Measurements from ENCODE around the gene GJC1.
"Not testable (repeated sequence)": the region's sequence is repeated elsewhere in the genome, so short reads cannot be mapped to it uniquely, and the experiment has no call there.

Gene GJC1

DNA sequence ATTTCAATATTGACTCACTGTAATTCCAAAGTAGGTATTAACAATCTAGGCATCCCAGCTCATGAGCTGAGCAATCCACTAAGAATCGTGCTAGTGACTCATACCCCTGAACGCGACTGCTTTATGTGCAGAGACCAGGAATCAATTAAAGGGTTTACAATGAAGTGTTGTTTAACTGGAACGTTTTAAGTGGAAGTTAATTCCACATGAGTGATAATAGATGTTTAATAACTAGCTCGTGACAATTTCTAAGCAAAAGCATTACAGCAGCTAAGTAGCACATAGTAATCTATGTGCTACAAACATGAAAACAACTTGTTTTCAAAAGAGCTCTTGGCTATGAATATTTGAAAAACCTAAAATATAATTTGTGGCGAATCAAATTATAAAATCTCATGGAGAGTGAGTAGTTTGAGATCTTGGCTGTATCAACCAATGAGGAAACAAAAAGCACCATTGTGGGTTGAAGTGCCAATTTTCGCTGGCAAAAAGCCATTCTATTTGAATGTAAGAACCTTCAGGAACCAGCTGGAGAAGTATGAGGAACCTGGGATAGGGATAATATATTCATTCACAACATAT is 9.4 kb downstream of the GJC1 start:
- Histone ChIP-seq H3K4me1 (ENCODE audit: control insufficient read depth, insufficient read depth, low read length) (peaks cover 23% of the 10 kb centered on the region), H3K9ac (ENCODE audit: low read length) (peak overlapping the region; percentile 70), H3K27me3 (replicated peaks; ENCODE audit: control insufficient read depth, insufficient read depth, low read length) (no peaks in the 10 kb centered on the region), H3K4me3 (ENCODE audit: low read length) (peak overlapping the region; percentile 64), H3K36me3 (ENCODE audit: control insufficient read depth, insufficient read depth, low read length, severe bottlenecking) (no peaks in the 10 kb centered on the region), H3K9me3 (ENCODE audit: control insufficient read depth, low read length) (no peaks in the 10 kb centered on the region)
- peak; percentile 91 for DNase-seq (ENCODE audit: low read depth)

DNA sequence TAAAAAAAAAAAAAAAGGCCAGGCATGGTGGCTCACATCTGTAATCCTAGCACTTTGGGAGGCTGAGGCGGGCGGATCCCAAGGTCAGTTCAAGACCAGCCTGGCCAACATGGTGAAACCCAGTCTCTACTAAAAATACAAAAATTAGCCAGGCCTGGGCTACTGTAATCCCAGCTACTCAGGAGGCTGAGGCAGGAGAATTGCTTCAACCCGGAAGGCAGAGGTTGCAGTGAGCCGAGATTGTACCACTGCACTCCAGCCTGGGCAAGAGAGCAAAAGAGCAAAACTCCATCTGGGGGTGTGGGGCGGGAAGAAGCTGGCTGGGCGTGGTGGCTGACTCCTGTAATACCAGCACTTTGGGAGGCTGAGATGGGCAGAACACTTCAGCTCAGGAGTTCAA is 11.6 kb downstream of the GJC1 start:
- not testable (repeated sequence) for H3K4me3 ChIP-seq (ENCODE audit: low read length)

DNA sequence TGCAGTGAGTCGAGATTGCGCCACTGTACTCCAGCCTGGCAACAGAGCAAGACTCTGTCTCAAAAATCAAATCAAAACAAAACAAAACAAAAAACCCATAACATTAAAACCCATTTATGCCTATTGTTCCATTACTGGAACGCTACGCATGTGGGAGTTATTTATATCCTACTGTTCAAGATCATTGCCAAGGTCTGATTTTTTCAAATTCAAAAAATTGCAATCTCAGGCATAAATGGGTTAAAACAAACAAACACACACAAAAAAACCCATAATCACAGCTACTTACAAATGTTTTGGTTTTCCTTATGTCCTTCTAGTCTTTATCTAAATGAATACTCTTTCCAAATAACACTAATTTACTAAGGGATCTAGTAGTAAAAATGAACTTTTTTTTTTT is 17.8 kb downstream of the GJC1 start:
- Histone ChIP-seq H3K27me3 (replicated peaks; ENCODE audit: control insufficient read depth, insufficient read depth, low read length) (no peaks in the 10 kb centered on the region), H3K4me1 (ENCODE audit: control insufficient read depth, insufficient read depth, low read length) (peaks cover 19% of the 10 kb centered on the region), H3K9ac (ENCODE audit: low read length) (no peak overlapping the region), H3K9me3 (ENCODE audit: control insufficient read depth, low read length) (no peaks in the 10 kb centered on the region), H3K4me3 (ENCODE audit: low read length) (no peak overlapping the region), H3K36me3 (ENCODE audit: control insufficient read depth, insufficient read depth, low read length, severe bottlenecking) (no peaks in the 10 kb centered on the region)
- DNase-seq (ENCODE audit: low read depth), result no peak

More for the DNA sequence above, 11.6 kb downstream of the GJC1 start:
- H3K36me3 ChIP-seq (ENCODE audit: control insufficient read depth, insufficient read depth, low read length, severe bottlenecking); H3K9ac ChIP-seq (ENCODE audit: low read length); DNase-seq (ENCODE audit: low read depth); H3K27me3 ChIP-seq (replicated peaks; ENCODE audit: control insufficient read depth, insufficient read depth, low read length); H3K9me3 ChIP-seq (ENCODE audit: control insufficient read depth, low read length): not testable (repeated sequence)
- H3K4me1 ChIP-seq (ENCODE audit: control insufficient read depth, insufficient read depth, low read length), result peaks cover 27% of the 10 kb centered on the region

DNA sequence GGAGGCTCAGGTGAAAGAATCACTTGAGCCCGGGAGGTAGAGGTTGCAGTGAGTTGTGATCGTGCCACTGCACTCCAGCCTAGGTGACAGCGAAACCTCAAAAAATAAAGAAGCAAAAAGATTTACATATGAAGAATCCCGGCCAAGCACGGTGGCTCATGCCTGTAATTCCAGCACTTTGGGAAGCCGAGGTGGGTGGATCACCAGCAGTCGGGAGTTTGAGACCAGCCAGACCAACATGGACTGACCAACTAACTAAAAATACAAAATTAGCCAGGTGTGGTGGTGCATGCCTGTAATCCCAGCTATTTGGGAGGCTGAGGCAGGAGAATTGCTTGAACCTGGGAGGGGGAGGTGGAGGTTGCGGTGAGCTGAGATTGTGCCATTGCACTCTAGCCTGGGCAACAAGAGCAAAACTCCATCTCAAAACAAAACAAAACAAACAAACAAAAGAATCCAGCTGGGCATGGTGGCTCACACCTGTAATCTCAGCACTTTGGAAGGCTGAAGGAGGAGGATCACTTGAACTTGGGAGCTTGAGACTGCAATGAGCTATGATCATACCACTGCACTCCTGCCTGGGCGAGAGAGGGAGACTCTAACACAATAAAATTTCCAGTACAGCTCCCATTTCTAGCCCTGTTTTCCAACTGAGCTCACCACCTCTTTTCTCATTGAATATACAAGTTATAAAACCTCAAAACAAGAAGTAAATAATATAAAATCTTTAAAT is 21.3 kb downstream of the GJC1 start:
- DNase-seq (ENCODE audit: low read depth); H3K27me3 ChIP-seq (replicated peaks; ENCODE audit: control insufficient read depth, insufficient read depth, low read length); H3K9me3 ChIP-seq (ENCODE audit: control insufficient read depth, low read length); H3K9ac ChIP-seq (ENCODE audit: low read length); H3K4me3 ChIP-seq (ENCODE audit: low read length): not testable (repeated sequence)
- peaks cover 11% of the 10 kb centered on the region for H3K36me3 ChIP-seq (ENCODE audit: control insufficient read depth, insufficient read depth, low read length, severe bottlenecking)
- H3K4me1 ChIP-seq (ENCODE audit: control insufficient read depth, insufficient read depth, low read length), result peaks cover 22% of the 10 kb centered on the region

DNA sequence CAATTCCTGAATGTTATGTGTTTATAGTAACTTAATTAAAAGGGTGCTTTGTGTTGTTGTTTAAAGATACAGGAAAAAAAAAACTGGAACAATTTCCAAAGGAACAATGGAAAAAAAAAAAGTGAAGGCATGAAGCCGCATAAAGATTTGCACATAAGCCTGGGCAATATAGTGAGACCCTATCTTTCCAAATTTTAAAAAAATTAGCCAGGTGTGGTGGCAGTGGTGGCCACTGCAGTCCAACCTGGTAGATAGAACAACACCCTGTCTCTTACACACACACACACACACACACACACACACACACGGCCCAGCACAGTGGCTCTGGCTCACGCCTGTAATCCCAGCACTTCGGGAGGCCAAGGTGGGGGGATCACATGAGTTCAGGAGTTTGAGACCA is 21.9 kb downstream of the GJC1 start:
- Histone ChIP-seq H3K9me3 (ENCODE audit: control insufficient read depth, low read length) (no peaks in the 10 kb centered on the region), H3K9ac (ENCODE audit: low read length) (no peak overlapping the region), H3K27me3 (replicated peaks; ENCODE audit: control insufficient read depth, insufficient read depth, low read length) (no peaks in the 10 kb centered on the region), H3K36me3 (ENCODE audit: control insufficient read depth, insufficient read depth, low read length, severe bottlenecking) (peaks cover 11% of the 10 kb centered on the region), H3K4me3 (ENCODE audit: low read length) (no peak overlapping the region), H3K4me1 (ENCODE audit: control insufficient read depth, insufficient read depth, low read length) (peaks cover 19% of the 10 kb centered on the region)
- no peak for DNase-seq (ENCODE audit: low read depth)

DNA sequence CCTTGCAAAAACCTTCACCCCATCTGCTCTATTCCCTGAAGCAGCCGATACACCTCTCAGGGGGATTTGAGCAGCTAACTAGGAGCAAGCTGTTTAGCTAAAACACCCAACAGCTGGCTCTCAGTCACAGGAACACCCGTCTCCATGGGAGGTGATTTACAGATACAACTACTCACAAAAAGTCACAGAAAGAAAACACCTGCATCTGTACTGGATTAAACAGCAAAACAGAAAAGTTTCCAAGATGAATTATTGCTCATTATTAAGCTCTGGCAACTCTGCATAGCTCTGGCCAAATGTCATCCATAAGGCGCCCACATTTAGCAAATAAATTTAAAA is 22.3 kb downstream of the GJC1 start:
- no peak for DNase-seq (ENCODE audit: low read depth)
- no peaks in the 10 kb centered on the region for H3K9me3 ChIP-seq (ENCODE audit: control insufficient read depth, low read length)
- H3K27me3 ChIP-seq (replicated peaks; ENCODE audit: control insufficient read depth, insufficient read depth, low read length), result no peaks in the 10 kb centered on the region
- no peak overlapping the region for H3K9ac ChIP-seq (ENCODE audit: low read length)
- no peak overlapping the region for H3K4me3 ChIP-seq (ENCODE audit: low read length)
- H3K4me1 ChIP-seq (ENCODE audit: control insufficient read depth, insufficient read depth, low read length), result peaks cover 19% of the 10 kb centered on the region
- peaks cover 11% of the 10 kb centered on the region for H3K36me3 ChIP-seq (ENCODE audit: control insufficient read depth, insufficient read depth, low read length, severe bottlenecking)

DNA sequence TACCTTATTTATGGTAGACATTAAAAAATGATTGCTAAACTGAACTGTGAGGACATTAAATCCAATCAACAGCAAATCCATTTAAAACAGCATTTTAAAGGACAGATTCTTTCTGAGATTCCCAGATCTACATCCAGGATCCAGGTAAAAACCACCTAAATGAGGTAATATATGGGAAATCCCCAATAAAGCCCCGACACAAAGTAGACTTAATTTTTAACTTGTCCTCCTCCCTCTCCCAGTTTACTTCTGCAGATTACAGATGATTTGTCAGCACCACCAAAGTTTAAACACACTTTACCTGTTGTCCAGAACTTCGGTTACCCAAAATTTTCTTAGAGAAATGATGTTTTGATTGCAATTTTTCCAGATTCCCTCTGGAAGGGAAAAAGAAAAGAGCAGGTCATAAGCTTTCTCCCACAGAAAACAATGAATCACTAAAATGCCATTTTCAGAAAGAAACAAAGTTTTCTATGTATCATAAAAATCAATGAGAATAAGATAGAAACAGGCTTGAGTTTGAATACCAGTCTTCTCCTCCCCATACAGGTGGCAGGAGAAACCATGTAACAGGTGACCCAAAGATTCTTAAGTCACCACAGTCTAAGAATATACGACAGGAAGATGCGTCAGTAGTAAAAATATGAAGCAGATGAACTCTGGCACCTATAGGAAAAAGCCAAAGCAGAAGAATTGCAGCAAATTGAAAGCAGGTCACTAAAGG is 22.8 kb downstream of the GJC1 start:
- Histone ChIP-seq H3K4me3 (ENCODE audit: low read length) (no peak overlapping the region), H3K9me3 (ENCODE audit: control insufficient read depth, low read length) (no peaks in the 10 kb centered on the region), H3K9ac (ENCODE audit: low read length) (no peak overlapping the region), H3K4me1 (ENCODE audit: control insufficient read depth, insufficient read depth, low read length) (peaks cover 18% of the 10 kb centered on the region), H3K27me3 (replicated peaks; ENCODE audit: control insufficient read depth, insufficient read depth, low read length) (no peaks in the 10 kb centered on the region), H3K36me3 (ENCODE audit: control insufficient read depth, insufficient read depth, low read length, severe bottlenecking) (peaks cover 13% of the 10 kb centered on the region)
- no peak for DNase-seq (ENCODE audit: low read depth)

DNA sequence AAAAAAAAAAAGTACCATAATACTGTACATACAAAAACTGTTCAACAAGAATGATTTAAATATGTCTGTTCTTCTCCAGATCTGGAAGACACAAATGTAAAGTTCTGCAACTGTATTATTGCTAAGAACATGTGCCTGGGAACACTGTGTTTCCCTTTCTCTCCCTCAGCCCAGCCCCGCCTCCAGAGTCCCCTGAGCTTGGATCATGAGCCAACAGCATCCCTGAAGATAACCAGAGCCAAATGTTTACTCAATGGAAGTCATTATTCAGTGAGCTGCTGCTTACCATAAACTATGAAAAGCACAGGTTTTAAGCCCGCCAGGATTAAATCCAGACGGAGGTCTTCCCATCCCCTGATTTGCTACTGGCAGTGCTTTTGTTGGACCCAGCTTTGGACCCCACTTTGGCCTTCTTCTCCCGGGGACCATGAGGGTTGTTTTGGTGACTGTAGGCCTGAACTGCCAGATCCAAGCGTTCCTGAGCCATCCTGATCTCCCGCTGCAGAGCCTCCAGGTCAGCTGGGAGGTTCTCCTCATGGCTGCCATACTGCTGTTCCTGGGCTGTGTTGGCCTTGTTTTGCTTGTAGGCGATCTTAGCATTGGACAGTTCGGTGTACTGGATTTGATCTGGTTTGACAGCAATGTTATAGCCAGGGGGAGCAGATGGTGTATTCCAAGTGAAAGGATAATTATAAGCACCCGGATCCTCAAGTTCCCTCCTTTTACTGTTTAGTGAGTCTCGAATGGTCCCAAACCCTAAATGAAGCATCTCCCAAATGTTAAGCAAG is 25.6 kb downstream of the GJC1 start:
- Histone ChIP-seq H3K27me3 (replicated peaks; ENCODE audit: control insufficient read depth, insufficient read depth, low read length) (no peaks in the 10 kb centered on the region), H3K4me1 (ENCODE audit: control insufficient read depth, insufficient read depth, low read length) (peaks cover 14% of the 10 kb centered on the region), H3K36me3 (ENCODE audit: control insufficient read depth, insufficient read depth, low read length, severe bottlenecking) (peaks cover 16% of the 10 kb centered on the region), H3K9ac (ENCODE audit: low read length) (no peak overlapping the region), H3K4me3 (ENCODE audit: low read length) (no peak overlapping the region), H3K9me3 (ENCODE audit: control insufficient read depth, low read length) (no peaks in the 10 kb centered on the region)
- DNase-seq (ENCODE audit: low read depth), result peak; percentile 60

DNA sequence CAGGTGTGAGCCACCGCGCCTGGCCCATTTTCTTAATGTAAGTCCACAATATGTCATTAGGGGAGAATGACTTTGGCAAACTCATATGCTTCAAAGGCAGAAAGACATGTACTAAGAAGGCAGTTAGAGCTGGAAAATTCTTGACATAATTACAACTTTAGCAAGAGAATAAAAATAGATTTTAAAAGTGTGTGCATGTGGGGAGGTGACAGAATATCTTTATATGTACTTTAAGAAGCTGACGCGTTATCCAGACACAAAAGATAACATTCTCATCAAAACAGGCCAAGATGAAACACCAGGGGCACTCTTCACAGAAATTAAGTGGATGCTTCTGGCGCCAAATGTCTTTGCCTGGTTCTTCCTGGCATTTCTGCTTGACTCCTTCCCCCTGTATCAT is 28.2 kb downstream of the GJC1 start:
- Histone ChIP-seq H3K9ac (ENCODE audit: low read length) (no peak overlapping the region), H3K4me1 (ENCODE audit: control insufficient read depth, insufficient read depth, low read length) (peaks cover 15% of the 10 kb centered on the region), H3K9me3 (ENCODE audit: control insufficient read depth, low read length) (no peaks in the 10 kb centered on the region), H3K27me3 (replicated peaks; ENCODE audit: control insufficient read depth, insufficient read depth, low read length) (no peaks in the 10 kb centered on the region), H3K4me3 (ENCODE audit: low read length) (no peak overlapping the region), H3K36me3 (ENCODE audit: control insufficient read depth, insufficient read depth, low read length, severe bottlenecking) (peaks cover 16% of the 10 kb centered on the region)
- no peak for DNase-seq (ENCODE audit: low read depth)

DNA sequence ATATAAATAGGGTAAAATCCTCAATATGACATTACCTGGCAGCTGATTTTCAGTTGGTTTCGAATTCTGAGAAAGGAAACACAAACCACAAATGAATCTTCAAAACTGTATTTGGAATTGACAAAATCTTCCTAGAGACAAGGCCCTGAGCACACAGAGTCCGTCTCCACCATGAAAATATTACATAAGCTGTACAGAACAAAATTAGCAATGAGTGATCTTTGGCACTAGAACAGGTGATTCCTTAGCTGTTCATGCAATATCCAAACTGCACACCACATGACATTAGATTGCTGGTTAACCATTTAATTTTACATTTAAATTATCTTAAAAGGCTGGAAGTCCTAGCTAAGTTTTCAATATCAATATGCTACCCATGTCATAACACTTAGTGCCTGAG is 31.7 kb downstream of the GJC1 start:
- Histone ChIP-seq H3K4me1 (ENCODE audit: control insufficient read depth, insufficient read depth, low read length) (peaks cover 26% of the 10 kb centered on the region), H3K36me3 (ENCODE audit: control insufficient read depth, insufficient read depth, low read length, severe bottlenecking) (peaks cover 5% of the 10 kb centered on the region), H3K4me3 (ENCODE audit: low read length) (no peak overlapping the region), H3K9me3 (ENCODE audit: control insufficient read depth, low read length) (no peaks in the 10 kb centered on the region), H3K27me3 (replicated peaks; ENCODE audit: control insufficient read depth, insufficient read depth, low read length) (no peaks in the 10 kb centered on the region), H3K9ac (ENCODE audit: low read length) (no peak overlapping the region)
- no peak for DNase-seq (ENCODE audit: low read depth)

DNA sequence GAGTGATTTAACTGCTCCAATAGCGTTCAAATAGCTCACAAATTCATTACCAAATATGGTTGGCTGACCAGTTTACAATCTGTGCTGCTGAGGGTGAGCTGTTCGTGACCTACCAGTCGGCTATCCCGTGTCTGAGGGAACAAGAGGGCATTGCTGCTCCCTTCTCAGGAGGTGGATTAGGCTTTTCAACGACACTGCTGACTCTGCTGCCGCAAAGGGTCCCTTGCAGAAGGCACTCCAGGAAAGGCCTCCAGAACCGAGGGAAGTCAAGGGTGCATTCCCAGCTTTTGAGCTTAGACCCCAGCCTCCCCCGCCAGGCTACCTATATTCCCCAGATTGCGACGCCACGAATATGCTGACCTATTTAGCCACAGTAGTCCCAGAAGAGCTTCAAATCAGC is 32.3 kb downstream of the GJC1 start:
- no peak overlapping the region for H3K4me3 ChIP-seq (ENCODE audit: low read length)
- H3K9me3 ChIP-seq (ENCODE audit: control insufficient read depth, low read length), result no peaks in the 10 kb centered on the region
- no peak overlapping the region for H3K9ac ChIP-seq (ENCODE audit: low read length)
- DNase-seq (ENCODE audit: low read depth), result no peak
- H3K4me1 ChIP-seq (ENCODE audit: control insufficient read depth, insufficient read depth, low read length), result peaks cover 26% of the 10 kb centered on the region
- H3K27me3 ChIP-seq (replicated peaks; ENCODE audit: control insufficient read depth, insufficient read depth, low read length), result no peaks in the 10 kb centered on the region
- H3K36me3 ChIP-seq (ENCODE audit: control insufficient read depth, insufficient read depth, low read length, severe bottlenecking), result peaks cover 5% of the 10 kb centered on the region
